ENCODE results near the gene ZNF423.

Gene ZNF423

GRCh38 chr16:49738001-49738400 lies 117.9 kb downstream of the ZNF423 start:
- no peak overlapping the region for H3K4me3 ChIP-seq (ENCODE audit: low read depth, low read length)
- H3K9me3 ChIP-seq (ENCODE audit: severe bottlenecking), result no peaks in the 10 kb centered on the region
- no peak overlapping the region for H3K27ac ChIP-seq
- DNase-seq, result no peak
- no peaks in the 10 kb centered on the region for H3K36me3 ChIP-seq
- TF ChIP-seq CTCF (IDR thresholded peaks at IDR 0.05; ENCODE audit: low read depth, low read length), result no peak
- no peaks in the 10 kb centered on the region for H3K27me3 ChIP-seq (ENCODE audit: insufficient read depth, low read depth, severe bottlenecking)

- no peak overlapping the region for H3K4me3 ChIP-seq (ENCODE audit: low read depth, low read length)
- H3K27me3 ChIP-seq (ENCODE audit: insufficient read depth, low read depth, severe bottlenecking), result no peaks in the 10 kb centered on the region
- TF ChIP-seq CTCF (IDR thresholded peaks at IDR 0.05; ENCODE audit: low read depth, low read length), result no peak
- no peaks in the 10 kb centered on the region for H3K9me3 ChIP-seq (ENCODE audit: severe bottlenecking)
- H3K27ac ChIP-seq, result no peak overlapping the region
- H3K36me3 ChIP-seq, result no peaks in the 10 kb centered on the region
- DNase-seq, result no peak
Observed at GRCh38 chr16:49737541-49737940, 118.4 kb downstream of the ZNF423 start.

GRCh38 chr16:49734331-49734730 lies 121.6 kb downstream of the ZNF423 start:
- Histone ChIP-seq H3K9me3 (ENCODE audit: severe bottlenecking) (peaks cover 5% of the 10 kb centered on the region), H3K27me3 (ENCODE audit: insufficient read depth, low read depth, severe bottlenecking) (no peaks in the 10 kb centered on the region), H3K36me3 (no peaks in the 10 kb centered on the region), H3K4me3 (ENCODE audit: low read depth, low read length) (no peak overlapping the region), H3K27ac (no peak overlapping the region)
- DNase-seq, result no peak
- TF ChIP-seq CTCF (IDR thresholded peaks at IDR 0.05; ENCODE audit: low read depth, low read length), result no peak

- Histone ChIP-seq H3K9me3 (ENCODE audit: severe bottlenecking) (peaks cover 5% of the 10 kb centered on the region), H3K4me3 (ENCODE audit: low read depth, low read length) (no peak overlapping the region), H3K27ac (no peak overlapping the region), H3K27me3 (ENCODE audit: insufficient read depth, low read depth, severe bottlenecking) (no peaks in the 10 kb centered on the region), H3K36me3 (no peaks in the 10 kb centered on the region)
- DNase-seq, result no peak
- no peak for TF ChIP-seq CTCF (IDR thresholded peaks at IDR 0.05; ENCODE audit: low read depth, low read length)
Observed at GRCh38 chr16:49733313-49734009, 122.5 kb downstream of the ZNF423 start.

GRCh38 chr16:49731911-49732310 lies 124.0 kb downstream of the ZNF423 start:
- H3K27ac ChIP-seq, result no peak overlapping the region
- H3K36me3 ChIP-seq, result no peaks in the 10 kb centered on the region
- peaks cover 5% of the 10 kb centered on the region for H3K9me3 ChIP-seq (ENCODE audit: severe bottlenecking)
- H3K4me3 ChIP-seq (ENCODE audit: low read depth, low read length), result no peak overlapping the region
- no peak for TF ChIP-seq CTCF (IDR thresholded peaks at IDR 0.05; ENCODE audit: low read depth, low read length)
- no peaks in the 10 kb centered on the region for H3K27me3 ChIP-seq (ENCODE audit: insufficient read depth, low read depth, severe bottlenecking)
- no peak for DNase-seq

GRCh38 chr16:49730772-49731171 lies 125.1 kb downstream of the ZNF423 start:
- no peaks in the 10 kb centered on the region for H3K27me3 ChIP-seq (ENCODE audit: insufficient read depth, low read depth, severe bottlenecking)
- H3K4me3 ChIP-seq (ENCODE audit: low read depth, low read length), result no peak overlapping the region
- TF ChIP-seq CTCF (IDR thresholded peaks at IDR 0.05; ENCODE audit: low read depth, low read length), result no peak
- H3K9me3 ChIP-seq (ENCODE audit: severe bottlenecking), result peaks cover 5% of the 10 kb centered on the region
- H3K36me3 ChIP-seq, result no peaks in the 10 kb centered on the region
- DNase-seq, result no peak
- H3K27ac ChIP-seq, result no peak overlapping the region
